T-cell (primary cell): ENCODE measurements around the gene KDM1B. TPM values are rescaled to one million over a fixed set of nuclear protein-coding genes. Genes with fewer than 3 reads are reported as not detected.

Experiments used
- ATAC-seq, 4 experiments: fragments of 200-7000 bp in 3 of 4; fragments of 150-1000 bp in 1 of 4; cut with Tn5 transposase; replicated peaks in 1 of 4; 1 replicate in 3 of 4; 2 replicates in 1 of 4; pipeline ENCODE4 v1.10.0; 2021; ENCODE audit warnings: moderate library complexity in 3 of 4, mild to moderate bottlenecking in 2 of 4, moderate number of reproducible peaks in 1 of 4
- CTCF ChIA-PET, 2 donors: fragments of 300-600 bp; sonication (Branson Sonifier 250); formaldehyde crosslinking; loops; one replicate each; lab custom pipeline; 2022; ENCODE audit warnings: antibody characterized with exemption in 2 of 2; lab: Charles Lee
- POLR2A ChIA-PET, 2 donors: fragments of 300-600 bp; sonication (Branson Sonifier 250); formaldehyde crosslinking; loops; one replicate each; lab custom pipeline; 2022; ENCODE audit warnings: antibody characterized with exemption in 2 of 2; lab: Charles Lee
- DNase-seq, 35 experiments: peaks; one replicate each; pipeline versions ENCODE4 v3.0.0 to v3.0.0-alpha.2; 2013 to 2023
- H3K27ac ChIP-seq: one replicate; pipeline ENCODE4 v1.5.1; 2013; ENCODE audit warnings: low read length
- H3K27me3 ChIP-seq, 2 experiments: replicated peaks in 1 of 2; 1 replicate in 1 of 2; 2 replicates in 1 of 2; pipeline versions ENCODE4 v1.6.1 to v1.7.0; 2013; ENCODE audit warnings: low read length in 1 of 2, mixed read lengths in 1 of 2; ENCODE audit not compliant: control insufficient read depth in 2 of 2, insufficient read depth in 2 of 2; ENCODE audit errors: extremely low read depth in 1 of 2
- H3K36me3 ChIP-seq, 2 donors: 1 replicate in 1 of 2; 2 replicates in 1 of 2; pipeline versions ENCODE4 v1.6.1 to v1.7.0; 2013; ENCODE audit warnings: low read length in 1 of 2; ENCODE audit not compliant: control insufficient read depth in 2 of 2, insufficient read depth in 1 of 2; ENCODE audit errors: extremely low read depth in 1 of 2
- H3K4me1 ChIP-seq, 2 experiments: 1 replicate in 1 of 2; 2 replicates in 1 of 2; pipeline versions ENCODE4 v1.6.1 to v1.7.0; 2013; ENCODE audit warnings: low read length in 2 of 2, mixed read lengths in 1 of 2; ENCODE audit not compliant: insufficient read depth in 2 of 2, control insufficient read depth in 1 of 2; ENCODE audit errors: extremely low read depth in 1 of 2
- H3K4me3 ChIP-seq, 2 donors: 1 replicate in 1 of 2; 2 replicates in 1 of 2; pipeline versions ENCODE4 v1.5.1 to v1.7.0; 2013; ENCODE audit warnings: mild to moderate bottlenecking in 2 of 2, low read length in 1 of 2, moderate library complexity in 1 of 2; ENCODE audit not compliant: control insufficient read depth in 1 of 2; ENCODE audit errors: extremely low read depth in 1 of 2
- H3K9me3 ChIP-seq: 2 replicates; pipeline ENCODE4 v1.7.0; 2013
- H3K27ac Mint-ChIP-seq, 2 donors: one replicate each; pipeline ENCODE4 v1.8.0; 2020 to 2021; ENCODE audit warnings: mild to moderate bottlenecking in 2 of 2, mixed read lengths in 2 of 2
- H3K27me3 Mint-ChIP-seq, 2 donors: one replicate each; pipeline ENCODE4 v1.8.0; 2021 to 2022; ENCODE audit warnings: mixed read lengths in 2 of 2
- H3K36me3 Mint-ChIP-seq: one replicate; pipeline ENCODE4 v1.8.0; 2021; ENCODE audit warnings: mixed read lengths
- H3K4me1 Mint-ChIP-seq, 3 donors: one replicate each; pipeline ENCODE4 v1.8.0; 2020 to 2022; ENCODE audit warnings: mixed read lengths in 3 of 3, mild to moderate bottlenecking in 1 of 3
- H3K4me3 Mint-ChIP-seq, 3 donors: one replicate each; pipeline ENCODE4 v1.8.0; 2020 to 2022; ENCODE audit warnings: mild to moderate bottlenecking in 3 of 3, mixed read lengths in 3 of 3, moderate library complexity in 3 of 3
- H3K9me3 Mint-ChIP-seq, 3 donors: one replicate each; pipeline ENCODE4 v1.8.0; 2020 to 2022; ENCODE audit warnings: mixed read lengths in 3 of 3
- WGBS: methylation state at CpG from one replicate; pipeline ENCODE4 v1.1.5; 2013; ENCODE audit warnings: missing lambda C conversion rate; ENCODE audit not compliant: insufficient coverage; 5-methylcytosine and 5-hydroxymethylcytosine counted together
- total RNA-seq, 35 experiments: library from RNA in 6 of 35; stranded (reverse) in 6 of 35; fragments of 120-200 nt in 1 of 35; gene quantifications; one replicate each; pipeline versions ENCODE4 v1.2.1 to v1.2.4 and lab custom pipeline; 2013 to 2026

The KDM1B gene
- total RNA-seq, 5 donors from 2014 or later (not counting 1 experiment from before 2014, with no cell fraction given) = 9.0 to 10.7 (median 10.4) TPM

DNA sequence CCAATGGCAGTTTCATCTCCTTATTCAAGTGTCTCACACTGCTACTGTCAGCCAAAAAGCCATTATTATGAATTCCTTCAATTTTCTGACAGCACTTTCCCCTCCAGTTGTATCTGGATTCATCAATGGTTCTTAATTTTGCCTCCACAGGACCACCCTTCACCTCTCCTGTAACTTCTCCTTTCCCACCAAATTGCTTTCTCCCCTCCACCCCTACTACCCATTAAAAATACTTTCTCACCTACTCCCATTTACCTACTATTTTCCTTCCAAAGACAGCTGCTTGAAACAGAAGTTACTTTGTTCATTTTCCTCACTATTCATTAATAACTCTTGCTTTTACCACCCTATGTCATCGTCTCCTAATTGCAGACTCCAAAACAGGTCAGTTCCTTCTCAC lies 79.3 kb downstream of the KDM1B start:
- DNase-seq (no peak), ATAC-seq (no peak)
- H3K36me3 ChIP-seq = peaks cover 17 to 36% of the 10 kb centered on the region in 2 donors
- ChIA-PET POLR2A (no interaction called here), CTCF (no interaction called here)
- H3K27ac Mint-ChIP-seq = peak overlapping the region in 1 of 2 donors; percentile 9
- WGBS = 100% methylated on average over 1 of the region's 1 CpG
- no peak overlapping the region for H3K4me3 ChIP-seq
- H3K4me1 ChIP-seq = no peaks in the 10 kb centered on the region
- peaks cover 74% of the 10 kb centered on the region for H3K36me3 Mint-ChIP-seq
- H3K9me3 Mint-ChIP-seq = peaks cover 2 to 43% (median 26%) of the 10 kb centered on the region in 3 donors
- no peak overlapping the region for H3K4me3 Mint-ChIP-seq
- no peaks in the 10 kb centered on the region for H3K9me3 ChIP-seq
- H3K27me3 ChIP-seq = no peaks in the 10 kb centered on the region
- no peaks in the 10 kb centered on the region for H3K27me3 Mint-ChIP-seq
- H3K4me1 Mint-ChIP-seq = peaks cover 0 to 15% (median 0%) of the 10 kb centered on the region in 3 donors
- H3K27ac ChIP-seq = no peak overlapping the region

- ChIA-PET POLR2A (no interaction called here), CTCF (no interaction called here)
- H3K27ac ChIP-seq = no peak overlapping the region
- Mint-ChIP-seq H3K9me3 (peaks cover 0 to 37% (median 23%) of the 10 kb centered on the region in 3 donors), H3K4me3 (no peak overlapping the region), H3K27me3 (no peaks in the 10 kb centered on the region), H3K36me3 (peaks cover 68% of the 10 kb centered on the region), H3K27ac (no peak overlapping the region), H3K4me1 (peaks cover 0 to 17% (median 1%) of the 10 kb centered on the region in 3 donors)
- no peak overlapping the region for H3K4me3 ChIP-seq
- no peaks in the 10 kb centered on the region for H3K27me3 ChIP-seq
- no peak for ATAC-seq
- H3K36me3 ChIP-seq = peaks cover 17 to 36% of the 10 kb centered on the region in 2 donors
- H3K4me1 ChIP-seq = no peaks in the 10 kb centered on the region
- no peaks in the 10 kb centered on the region for H3K9me3 ChIP-seq
- WGBS = no CpG with 5 or more reads among the region's 3 CpGs
- no peak for DNase-seq
These were observed 80.3 kb downstream of the KDM1B start for GRCh38 chr6:18235524-18235923.

GRCh38 chr6:18237167-18237566 lies 81.9 kb downstream of the KDM1B start:
- ATAC-seq = no peak
- Mint-ChIP-seq H3K27ac (peak overlapping the region in 1 of 2 donors; percentile 28), H3K9me3 (peaks cover 0 to 21% (median 12%) of the 10 kb centered on the region in 3 donors), H3K4me3 (no peak overlapping the region), H3K4me1 (peaks cover 13 to 20% (median 15%) of the 10 kb centered on the region in 3 donors), H3K27me3 (no peaks in the 10 kb centered on the region), H3K36me3 (peaks cover 53% of the 10 kb centered on the region)
- H3K27ac ChIP-seq = no peak overlapping the region
- DNase-seq = no peak
- ChIA-PET CTCF (no interaction called here), POLR2A (interaction anchor here in 1 of 2 donors (0.5 kb wide), 1 partner anchor 90 kb away, joined by 4 read pairs; no protein-coding TSS in a partner anchor)
- no peaks in the 10 kb centered on the region for H3K27me3 ChIP-seq
- no peak overlapping the region for H3K4me3 ChIP-seq
- H3K4me1 ChIP-seq = peaks cover 2 to 3% of the 10 kb centered on the region in 2 experiments
- WGBS = no CpG with 5 or more reads among the region's 1 CpG
- no peaks in the 10 kb centered on the region for H3K9me3 ChIP-seq
- peaks cover 17 to 36% of the 10 kb centered on the region in 2 donors for H3K36me3 ChIP-seq

GRCh38 chr6:18240230-18240629 lies 85.0 kb downstream of the KDM1B start:
- H3K27me3 ChIP-seq = no peaks in the 10 kb centered on the region
- H3K9me3 ChIP-seq = no peaks in the 10 kb centered on the region
- DNase-seq (no peak), ATAC-seq (no peak)
- no peak overlapping the region for H3K27ac ChIP-seq
- H3K27ac Mint-ChIP-seq = peak overlapping the region; percentile 77 to 84
- H3K9me3 Mint-ChIP-seq = no peaks in the 10 kb centered on the region
- peaks cover 2 to 4% of the 10 kb centered on the region in 2 experiments for H3K4me1 ChIP-seq
- no CpG with 5 or more reads among the region's 2 CpGs for WGBS
- no peaks in the 10 kb centered on the region for H3K27me3 Mint-ChIP-seq
- no peak overlapping the region for H3K4me3 ChIP-seq
- H3K36me3 ChIP-seq = peaks cover 17 to 31% of the 10 kb centered on the region in 2 donors
- H3K36me3 Mint-ChIP-seq = peaks cover 50% of the 10 kb centered on the region
- peaks cover 26 to 42% (median 41%) of the 10 kb centered on the region in 3 donors for H3K4me1 Mint-ChIP-seq
- H3K4me3 Mint-ChIP-seq = no peak overlapping the region
- CTCF ChIA-PET = interaction anchor here in 1 of 2 donors (0.7 kb wide), 1 partner anchor 351 kb away, joined by 3 read pairs; no protein-coding TSS in a partner anchor
- POLR2A ChIA-PET = no interaction called here

DNA sequence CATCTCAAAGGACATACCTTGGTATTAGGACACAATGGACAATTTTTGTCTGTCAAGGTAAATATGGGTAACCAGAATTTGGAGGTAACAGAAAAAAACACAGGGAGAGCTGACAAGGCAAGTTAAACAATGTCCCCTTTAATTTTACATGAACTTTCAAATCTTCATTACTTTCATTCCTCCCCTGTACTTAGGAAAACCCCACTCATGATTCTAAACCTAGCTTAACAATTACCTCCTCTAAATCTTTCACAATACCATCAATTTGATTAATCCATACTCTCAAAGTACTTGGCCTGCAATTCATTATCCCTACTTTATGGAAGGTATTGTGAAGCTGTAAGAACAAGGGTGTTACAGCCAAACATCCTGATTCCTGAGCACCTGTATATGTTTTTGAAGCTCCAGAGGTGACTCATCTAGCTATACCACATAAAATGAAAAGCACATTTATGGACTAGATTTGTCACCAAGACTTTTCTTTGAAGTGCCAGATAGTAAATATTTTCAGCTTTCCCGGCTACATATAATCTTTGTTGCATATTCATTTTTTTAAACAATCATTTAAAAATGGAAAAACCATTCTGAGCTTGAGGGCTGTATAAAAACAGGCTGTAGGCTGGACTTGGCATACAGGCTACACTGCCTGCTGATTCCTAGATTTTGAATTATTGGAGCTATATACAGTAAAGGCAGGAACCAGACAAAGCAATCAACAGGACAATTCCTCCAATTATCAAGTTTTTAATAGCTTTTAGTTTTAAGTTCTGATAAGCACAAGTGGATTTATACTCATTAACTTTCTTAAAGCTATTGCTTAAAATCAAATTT lies 86.2 kb downstream of the KDM1B start:
- H3K9me3 Mint-ChIP-seq = no peaks in the 10 kb centered on the region
- peak in 1 of 35 experiments; percentile 8 for DNase-seq
- no CpG with 5 or more reads among the region's 1 CpG for WGBS
- Histone ChIP-seq H3K9me3 (no peaks in the 10 kb centered on the region), H3K27ac (no peak overlapping the region), H3K27me3 (no peaks in the 10 kb centered on the region), H3K4me3 (no peak overlapping the region), H3K36me3 (peaks cover 17 to 26% of the 10 kb centered on the region in 2 donors), H3K4me1 (peaks cover 2 to 7% of the 10 kb centered on the region in 2 experiments)
- H3K4me1 Mint-ChIP-seq = peaks cover 26 to 54% (median 52%) of the 10 kb centered on the region in 3 donors
- ChIA-PET POLR2A (interaction anchor here in 1 of 2 donors (0.9 kb wide), 1 partner anchor 16 kb away, joined by 3 read pairs; no protein-coding TSS in a partner anchor), CTCF (interaction anchor here in 1 of 2 donors (1.1 kb wide), 1 partner anchor 10 kb away, joined by 3 read pairs; no protein-coding TSS in a partner anchor)
- ATAC-seq = peak in 3 of 4 experiments; percentile 60 to 84 (median 83)
- no peak overlapping the region for H3K4me3 Mint-ChIP-seq
- H3K27me3 Mint-ChIP-seq = no peaks in the 10 kb centered on the region
- peak overlapping the region; percentile 77 to 84 for H3K27ac Mint-ChIP-seq
- H3K36me3 Mint-ChIP-seq = peaks cover 50% of the 10 kb centered on the region

DNA sequence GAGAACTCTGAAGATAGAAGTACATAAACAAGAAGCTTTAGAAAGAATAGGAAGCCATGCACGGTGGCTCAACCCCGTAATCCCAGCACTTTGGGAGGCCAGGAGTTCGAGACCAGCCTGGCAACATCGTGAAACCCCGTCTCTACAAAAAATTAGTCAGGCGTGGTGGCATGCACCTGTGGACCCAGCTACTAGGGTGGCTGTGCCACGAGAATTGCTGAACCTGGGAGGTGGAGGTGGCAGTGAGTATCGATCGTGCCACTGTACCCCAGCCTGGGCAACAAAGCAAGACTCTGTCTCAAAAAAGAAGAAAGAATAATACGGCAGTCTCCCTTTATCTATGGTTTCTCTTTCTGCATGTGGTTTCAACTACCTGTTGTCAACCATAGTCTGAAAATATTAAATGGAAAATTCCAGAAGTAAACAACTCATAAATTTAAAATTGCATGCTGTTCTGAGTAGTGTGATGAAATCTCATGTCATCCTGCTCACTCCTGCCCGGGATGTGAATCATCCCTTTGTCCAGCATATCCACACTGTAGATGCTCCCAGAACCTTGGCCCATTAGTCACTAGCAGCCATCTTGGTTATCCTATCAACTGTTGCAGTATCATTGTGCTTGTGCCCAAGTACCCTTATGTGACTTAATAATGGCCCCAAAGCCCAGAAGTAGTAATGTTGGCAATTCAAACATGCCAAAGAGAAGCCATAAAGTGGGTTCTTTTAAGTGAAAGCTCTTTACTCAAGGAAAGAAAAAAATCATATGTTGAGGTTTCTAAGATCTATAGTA lies 87.0 kb downstream of the KDM1B start:
- H3K36me3 Mint-ChIP-seq = peaks cover 54% of the 10 kb centered on the region
- H3K27me3 Mint-ChIP-seq = no peaks in the 10 kb centered on the region
- CTCF ChIA-PET = interaction anchor here in 1 of 2 donors (1.1 kb wide), 1 partner anchor 9 kb away, joined by 3 read pairs; no protein-coding TSS in a partner anchor
- no peak overlapping the region for H3K4me3 Mint-ChIP-seq
- H3K4me1 Mint-ChIP-seq = peaks cover 26 to 61% (median 57%) of the 10 kb centered on the region in 3 donors
- DNase-seq = no peak
- WGBS = 76% methylated on average over 6 of the region's 11 CpGs
- peaks cover 2 to 7% of the 10 kb centered on the region in 2 experiments for H3K4me1 ChIP-seq
- H3K36me3 ChIP-seq = peaks cover 13 to 24% of the 10 kb centered on the region in 2 donors
- no peak overlapping the region for H3K4me3 ChIP-seq
- H3K27ac ChIP-seq = no peak overlapping the region
- no peaks in the 10 kb centered on the region for H3K9me3 Mint-ChIP-seq
- no peaks in the 10 kb centered on the region for H3K27me3 ChIP-seq
- peak overlapping the region; percentile 77 to 84 for H3K27ac Mint-ChIP-seq
- no peak for ATAC-seq
- no peaks in the 10 kb centered on the region for H3K9me3 ChIP-seq
- POLR2A ChIA-PET = interaction anchor here in 1 of 2 donors (0.5 to 0.9 kb wide), 3 partner anchors 15 to 90 kb away, joined by 3 to 4 read pairs (median 3); no protein-coding TSS in a partner anchor
